ENCODE results near the gene CHDH. TPM values are rescaled to one million over a fixed set of nuclear protein-coding genes. Genes with fewer than 3 reads are reported as not detected.

CHDH gene
- total RNA-seq, 1 donor from 2014 or later: 3.7 TPM

GRCh38 chr3:53881691-53882593, 35.7 kb upstream of the CHDH start, which contains the start of gene ACTR8:
Gene ACTR8 (minus strand): TSS chr3:53882152. CDS start chr3:53882101, 51 bp downstream.
- peaks cover 67% of the 10 kb centered on the region for H3K36me3 ChIP-seq
- peak within 1 kb of the TSS; percentile 95 for H3K4me3 ChIP-seq
- TF ChIP-seq CTCF (IDR thresholded peaks at IDR 0.05; ENCODE audit: borderline replicate concordance): peak; percentile 43
- H3K27ac ChIP-seq (replicated peaks): peak within 1 kb of the TSS; percentile 92
- peaks cover 32% of the 10 kb centered on the region for H3K4me1 ChIP-seq
- intact Hi-C loops (cut with micrococcal nuclease): no loop called here
- H3K27me3 ChIP-seq (ENCODE audit: low read depth): no peaks in the 10 kb centered on the region
- H3K9me3 ChIP-seq (replicated peaks): no peaks in the 10 kb centered on the region
- peak; percentile 89 for DNase-seq

GRCh38 chr3:53880396-53881345, 34.5 kb upstream of the CHDH start:
- Histone ChIP-seq H3K9me3 (replicated peaks) (no peaks in the 10 kb centered on the region), H3K36me3 (peaks cover 67% of the 10 kb centered on the region), H3K27me3 (ENCODE audit: low read depth) (no peaks in the 10 kb centered on the region), H3K4me3 (peak overlapping the region; percentile 95), H3K27ac (replicated peaks) (peak overlapping the region; percentile 92), H3K4me1 (peaks cover 32% of the 10 kb centered on the region)
- intact Hi-C loops (cut with micrococcal nuclease): no loop called here
- no peak for TF ChIP-seq CTCF (IDR thresholded peaks at IDR 0.05; ENCODE audit: borderline replicate concordance)
- no peak for DNase-seq

GRCh38 chr3:53865732-53866499, 19.7 kb upstream of the CHDH start:
- Histone ChIP-seq H3K4me1 (no peaks in the 10 kb centered on the region), H3K27me3 (ENCODE audit: low read depth) (no peaks in the 10 kb centered on the region), H3K27ac (replicated peaks) (no peak overlapping the region), H3K9me3 (replicated peaks) (no peaks in the 10 kb centered on the region), H3K36me3 (peaks cover 98% of the 10 kb centered on the region), H3K4me3 (no peak overlapping the region)
- no peak for TF ChIP-seq CTCF (IDR thresholded peaks at IDR 0.05; ENCODE audit: borderline replicate concordance)
- intact Hi-C loops (cut with micrococcal nuclease): no loop called here
- DNase-seq: no peak

GRCh38 chr3:53863145-53863544, 16.9 kb upstream of the CHDH start:
- H3K27me3 ChIP-seq (ENCODE audit: low read depth): no peaks in the 10 kb centered on the region
- peaks cover 70% of the 10 kb centered on the region for H3K36me3 ChIP-seq
- no peak for DNase-seq
- peaks cover 10% of the 10 kb centered on the region for H3K4me1 ChIP-seq
- no peak overlapping the region for H3K4me3 ChIP-seq
- no peak for TF ChIP-seq CTCF (IDR thresholded peaks at IDR 0.05; ENCODE audit: borderline replicate concordance)
- no peak overlapping the region for H3K27ac ChIP-seq (replicated peaks)
- H3K9me3 ChIP-seq (replicated peaks): no peaks in the 10 kb centered on the region
- intact Hi-C loops (cut with micrococcal nuclease): no loop called here

- Histone ChIP-seq H3K9me3 (replicated peaks) (no peaks in the 10 kb centered on the region), H3K36me3 (peaks cover 61% of the 10 kb centered on the region), H3K4me1 (peaks cover 10% of the 10 kb centered on the region), H3K27ac (replicated peaks) (no peak overlapping the region), H3K27me3 (ENCODE audit: low read depth) (no peaks in the 10 kb centered on the region), H3K4me3 (no peak overlapping the region)
- intact Hi-C loops (cut with micrococcal nuclease): no loop called here
- DNase-seq: no peak
- TF ChIP-seq CTCF (IDR thresholded peaks at IDR 0.05; ENCODE audit: borderline replicate concordance): no peak
These were observed 16.0 kb upstream of the CHDH start for GRCh38 chr3:53862241-53862640.

All from left ventricle myocardium inferior (tissue), 1 donor.